NCI-H345 (cell line): Measurements from ENCODE around the gene FHAD1.
"Not testable (repeated sequence)": the region's sequence is repeated elsewhere in the genome, so short reads cannot be mapped to it uniquely, and the experiment has no call there.

Experiments
- DNase-seq: peaks from one replicate; lab custom pipeline; 2025; lab: John Stamatoyannopoulos, UW

FHAD1 gene

DNA sequence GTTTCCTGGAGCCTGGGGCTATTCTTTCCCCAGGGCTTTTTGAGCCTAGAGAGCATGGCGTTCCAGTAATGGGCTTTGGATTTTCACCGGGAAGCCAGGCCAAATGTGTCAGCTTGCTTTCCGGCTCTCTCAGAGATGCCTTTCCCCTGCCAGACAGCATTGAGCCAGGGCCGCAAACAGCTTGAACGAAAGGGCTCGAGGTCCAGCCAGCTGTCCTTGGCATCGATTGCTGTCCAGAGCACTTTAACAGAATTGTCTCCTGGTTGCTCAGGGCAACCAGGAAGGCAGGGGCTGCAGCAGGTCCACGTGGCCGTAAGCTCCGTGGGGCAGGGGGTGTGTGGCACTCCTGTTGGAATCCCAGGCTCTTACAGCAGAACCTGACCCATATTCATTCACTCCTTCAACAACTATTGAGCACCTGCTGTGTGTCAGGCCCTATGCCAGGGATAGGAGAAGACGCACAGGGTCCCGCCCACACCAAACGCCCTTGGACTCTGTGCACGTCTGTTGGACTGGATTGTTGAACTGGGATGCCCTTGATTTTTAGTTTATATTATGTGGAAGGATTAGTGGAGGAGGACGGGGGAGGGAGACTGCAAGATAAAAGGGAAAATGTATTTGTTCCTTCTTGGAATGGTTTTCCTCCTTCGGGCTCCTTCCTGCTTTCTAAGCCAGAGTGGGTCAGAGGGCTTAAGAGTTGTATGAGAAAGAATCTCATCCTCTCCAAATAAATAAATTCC, 123.9 kb downstream of the FHAD1 start:
- DNase-seq, result no peak

DNA sequence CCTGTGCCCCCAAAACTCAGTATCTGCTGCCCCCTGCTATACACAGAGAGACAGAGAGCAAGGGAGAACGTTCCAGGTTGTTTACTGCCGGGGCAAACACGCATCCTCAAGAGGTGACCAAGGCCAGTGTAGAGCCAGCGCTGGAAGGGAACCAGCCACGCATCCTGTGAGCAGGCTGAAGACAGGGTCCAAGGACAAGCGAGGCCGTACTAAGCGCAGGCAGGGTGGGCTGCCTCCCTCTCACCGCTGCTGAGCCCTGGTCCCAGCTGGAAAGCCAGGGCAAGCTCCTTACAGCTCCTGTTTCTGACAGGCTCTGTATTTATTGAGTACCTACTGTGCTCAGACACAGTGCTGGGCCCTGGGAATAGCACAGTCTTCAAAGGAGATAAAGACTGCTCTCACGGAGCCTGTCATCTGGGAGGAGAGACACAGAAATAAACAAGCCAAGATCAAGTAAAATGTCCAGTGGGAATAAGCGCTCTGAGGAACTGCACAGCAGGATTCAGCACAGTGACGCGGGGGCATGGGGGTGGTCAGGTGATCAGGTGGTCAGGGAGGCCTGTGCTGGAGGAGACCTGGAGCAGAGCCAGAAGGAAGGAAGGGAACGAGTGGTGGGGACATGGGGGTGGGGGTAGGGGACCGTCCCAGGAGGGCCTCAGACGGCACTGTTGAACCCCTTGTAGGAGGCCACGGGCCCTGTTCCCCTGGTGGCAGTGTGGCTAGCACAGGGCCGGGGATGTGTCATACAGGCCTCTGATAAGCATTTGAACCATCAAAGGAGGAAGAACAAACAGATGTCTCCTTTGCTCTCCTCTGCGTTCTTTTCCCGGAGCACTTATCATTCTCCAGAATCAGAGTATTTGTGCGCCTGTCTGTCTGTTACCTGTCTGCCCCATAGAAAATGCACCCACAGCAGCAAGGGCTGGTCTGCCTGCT, 124.9 kb downstream of the FHAD1 start:
- no peak for DNase-seq

DNA sequence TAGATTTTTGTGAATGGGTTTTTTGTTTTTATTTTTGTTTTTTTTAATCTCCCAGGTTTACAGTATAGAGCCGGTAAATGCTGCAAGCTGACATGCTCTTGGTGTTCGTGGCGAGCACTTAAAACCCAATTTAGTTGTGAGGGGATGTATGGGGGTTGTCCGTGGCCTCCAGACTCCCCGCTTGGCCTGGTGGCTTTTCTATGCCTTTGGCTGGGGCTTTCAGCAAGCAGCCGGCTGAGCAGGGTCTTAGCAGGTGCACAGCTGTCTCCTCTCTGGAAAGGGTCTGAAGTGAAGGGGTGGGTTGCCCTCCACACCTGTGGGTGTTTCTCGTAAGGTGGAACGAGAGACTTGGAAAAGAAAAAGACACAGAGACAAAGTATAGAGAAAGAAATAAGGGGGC, 131.7 kb downstream of the FHAD1 start:
- no peak for DNase-seq

DNA sequence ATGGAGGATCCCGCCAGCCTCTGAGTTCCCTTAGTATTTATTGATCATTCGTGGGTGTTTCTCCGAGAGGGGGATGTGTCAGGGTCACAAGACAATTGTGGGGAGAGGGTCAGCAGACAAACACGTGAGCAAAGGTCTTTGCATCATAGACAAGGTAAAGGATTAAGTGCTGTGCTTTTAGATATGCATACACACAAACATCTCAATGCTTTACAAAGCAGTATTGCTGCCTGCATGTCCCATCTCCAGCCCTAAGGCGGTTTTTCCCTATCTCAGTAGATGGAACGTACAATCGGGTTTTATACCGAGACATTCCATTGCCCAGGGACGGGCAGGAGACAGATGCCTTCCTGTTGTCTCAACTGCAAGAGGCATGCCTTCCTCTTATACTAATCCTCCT, 132.1 kb downstream of the FHAD1 start:
- DNase-seq, result not testable (repeated sequence)

DNA sequence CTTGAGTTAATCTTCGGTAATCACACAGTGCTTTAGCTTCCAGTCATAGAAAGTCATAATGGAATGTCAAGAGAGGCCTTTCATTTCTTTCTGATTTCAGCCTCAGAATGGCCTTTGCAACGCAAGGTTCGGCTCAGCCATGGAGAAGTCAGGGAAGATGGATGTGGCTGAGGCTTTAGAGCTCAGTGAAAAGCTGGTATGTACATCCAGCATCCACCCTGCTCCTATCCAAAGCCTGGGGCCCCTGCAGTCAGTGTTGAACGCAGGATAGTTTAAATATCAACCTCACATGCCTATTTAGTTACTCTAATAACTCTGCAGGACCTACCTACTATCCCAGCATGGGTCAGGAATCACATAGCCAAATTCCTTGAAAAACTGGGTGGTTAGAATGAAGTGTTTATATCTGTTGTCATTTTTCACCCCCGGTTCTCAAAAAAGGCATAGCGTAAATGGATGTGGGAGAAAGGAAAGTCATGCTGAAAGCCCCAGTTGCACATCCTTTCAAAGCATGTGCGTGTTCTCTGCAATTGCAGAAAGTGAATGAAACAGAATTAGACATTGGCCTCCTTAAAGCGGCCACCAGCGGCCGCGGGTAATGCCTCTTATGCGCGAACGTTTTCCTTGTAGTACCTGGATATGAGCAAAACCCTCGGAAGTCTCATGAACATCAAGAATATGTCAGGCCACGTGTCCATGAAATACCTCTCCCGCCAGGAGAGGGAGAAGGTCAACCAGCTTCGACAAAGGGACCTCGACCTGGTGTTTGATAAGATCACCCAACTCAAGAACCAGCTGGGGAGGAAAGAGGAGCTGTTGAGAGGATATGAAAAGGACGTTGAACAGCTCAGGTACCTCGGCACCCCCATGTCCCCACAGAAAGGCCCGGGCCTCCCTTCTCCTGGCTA, 133.8 kb downstream of the FHAD1 start:
- DNase-seq, result no peak

DNA sequence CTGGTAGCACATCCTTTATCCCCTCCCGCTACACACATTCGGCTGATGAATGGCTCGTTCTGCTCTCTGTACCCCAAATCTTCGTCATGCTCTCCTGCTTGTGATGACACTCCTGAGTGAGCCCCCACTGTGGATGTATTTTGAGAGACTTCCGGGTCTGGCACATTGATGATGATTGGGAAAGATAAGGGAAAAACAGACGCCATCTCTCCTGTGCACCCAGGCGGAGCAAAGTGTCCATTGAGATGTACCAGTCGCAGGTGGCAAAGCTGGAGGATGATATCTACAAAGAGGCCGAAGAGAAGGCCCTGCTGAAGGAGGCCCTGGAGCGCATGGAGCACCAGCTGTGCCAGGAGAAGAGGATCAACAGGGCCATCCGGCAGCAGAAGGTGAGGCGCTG, 134.8 kb downstream of the FHAD1 start:
- peak; percentile 22 for DNase-seq

DNA sequence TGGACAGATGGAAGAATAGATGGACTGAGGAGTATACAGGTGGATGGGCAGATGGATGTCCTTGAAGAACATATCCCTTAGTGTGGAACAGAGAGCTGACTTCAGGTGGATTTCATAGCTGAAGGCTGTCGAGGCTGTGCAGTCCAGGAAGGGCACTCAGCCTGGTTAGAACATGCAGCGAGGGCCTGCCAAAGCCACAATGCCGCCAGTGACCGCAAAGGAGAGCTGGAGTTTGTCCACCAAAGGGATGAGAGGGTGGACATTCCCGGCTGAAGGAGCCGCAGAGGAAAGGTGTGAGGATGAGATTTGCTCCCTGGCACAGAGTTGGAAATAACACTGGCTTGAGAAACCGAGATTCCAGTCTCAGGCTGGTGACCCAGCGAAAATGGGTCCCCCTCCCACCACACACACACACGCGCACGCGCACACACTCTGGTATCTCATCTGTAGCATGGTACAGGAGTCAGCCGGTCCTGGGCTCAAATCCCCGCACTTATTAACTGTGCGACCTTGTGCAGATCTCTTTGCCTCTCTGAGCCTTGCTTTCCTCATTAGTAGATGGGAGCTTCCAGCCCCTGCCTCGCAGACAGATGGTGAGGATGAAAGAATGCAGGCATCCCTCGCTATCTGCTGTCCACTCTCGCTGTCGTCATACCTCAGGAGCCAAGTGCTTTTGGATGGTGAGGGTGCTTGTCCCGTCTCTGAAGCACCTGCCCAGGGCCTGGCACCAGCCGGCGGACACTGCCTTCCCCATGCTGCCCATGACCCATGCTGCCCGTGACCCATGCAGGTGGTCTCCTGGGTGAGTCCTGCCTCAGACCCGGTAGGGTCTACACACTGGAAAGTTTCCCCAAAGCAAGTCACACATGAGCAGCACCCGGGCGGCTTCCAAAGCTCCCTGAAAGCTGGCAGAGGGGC, 135.8 kb downstream of the FHAD1 start:
- no peak for DNase-seq

DNA sequence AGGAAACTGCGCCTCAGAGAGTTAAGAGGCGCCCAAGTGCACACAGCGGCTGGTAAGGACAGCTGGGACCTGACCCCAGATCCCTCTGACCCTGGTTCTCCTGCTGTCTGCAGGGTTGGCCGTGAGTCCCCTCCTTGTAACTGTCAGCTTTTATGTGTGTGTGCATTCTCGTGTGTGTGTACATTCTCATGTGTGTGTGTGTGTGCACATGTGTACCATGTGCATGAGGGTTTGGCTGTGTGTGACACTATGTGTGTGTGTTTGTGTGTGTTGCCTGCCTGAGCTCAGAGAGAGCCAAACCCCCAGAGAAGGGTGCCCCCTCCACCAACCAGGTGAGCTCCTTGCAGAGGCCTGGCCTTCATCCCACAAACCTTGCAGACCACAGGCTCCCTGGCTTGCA, 136.8 kb downstream of the FHAD1 start:
- DNase-seq, result no peak

DNA sequence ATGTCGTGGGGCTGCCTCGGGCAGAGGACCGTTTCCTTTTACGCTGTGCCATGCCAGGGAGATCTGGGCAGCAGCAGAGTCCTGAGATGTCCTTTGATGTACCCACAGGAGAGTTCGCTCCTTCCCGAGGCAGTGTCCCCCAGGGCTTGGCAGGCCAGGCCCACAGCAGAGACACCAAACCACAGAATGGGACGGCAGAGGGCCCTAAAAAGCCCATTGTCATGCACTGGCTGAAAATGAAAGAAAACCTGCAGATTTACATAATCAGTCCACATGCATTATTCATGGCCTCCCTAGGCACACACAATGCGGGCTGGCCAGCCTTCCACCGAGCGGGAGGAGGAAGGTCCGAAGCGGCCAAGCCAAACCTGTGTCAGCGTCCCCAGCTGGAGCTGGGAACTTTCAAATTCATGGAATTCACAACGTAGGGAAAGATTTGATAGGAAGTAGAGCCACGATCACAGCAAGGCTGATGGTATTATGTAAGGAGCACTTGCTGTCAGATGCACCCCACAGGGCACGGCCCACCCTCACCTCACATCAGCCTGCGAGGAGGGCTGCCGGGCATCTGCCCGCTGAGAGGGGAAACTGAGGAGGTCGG, 137.4 kb downstream of the FHAD1 start:
- DNase-seq, result no peak

DNA sequence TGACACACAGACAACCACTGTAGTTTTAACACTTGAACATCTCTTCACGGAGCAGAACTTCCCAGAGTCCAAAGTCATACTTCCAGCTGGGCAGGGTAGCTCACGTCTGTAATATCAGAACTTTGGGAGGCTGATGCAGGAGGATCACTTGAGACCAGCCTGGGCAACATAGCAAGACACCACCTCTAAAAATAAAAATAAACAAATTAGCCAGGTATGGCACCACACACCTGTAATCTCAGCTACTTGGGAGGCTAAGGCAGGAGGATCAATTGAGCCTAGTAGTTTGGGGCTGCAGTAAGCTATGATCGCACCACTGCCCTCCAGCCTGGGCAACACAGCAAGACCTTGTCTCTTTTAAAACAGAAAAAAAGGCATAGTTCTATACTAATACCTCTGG, 138.4 kb downstream of the FHAD1 start:
- no peak for DNase-seq

DNA sequence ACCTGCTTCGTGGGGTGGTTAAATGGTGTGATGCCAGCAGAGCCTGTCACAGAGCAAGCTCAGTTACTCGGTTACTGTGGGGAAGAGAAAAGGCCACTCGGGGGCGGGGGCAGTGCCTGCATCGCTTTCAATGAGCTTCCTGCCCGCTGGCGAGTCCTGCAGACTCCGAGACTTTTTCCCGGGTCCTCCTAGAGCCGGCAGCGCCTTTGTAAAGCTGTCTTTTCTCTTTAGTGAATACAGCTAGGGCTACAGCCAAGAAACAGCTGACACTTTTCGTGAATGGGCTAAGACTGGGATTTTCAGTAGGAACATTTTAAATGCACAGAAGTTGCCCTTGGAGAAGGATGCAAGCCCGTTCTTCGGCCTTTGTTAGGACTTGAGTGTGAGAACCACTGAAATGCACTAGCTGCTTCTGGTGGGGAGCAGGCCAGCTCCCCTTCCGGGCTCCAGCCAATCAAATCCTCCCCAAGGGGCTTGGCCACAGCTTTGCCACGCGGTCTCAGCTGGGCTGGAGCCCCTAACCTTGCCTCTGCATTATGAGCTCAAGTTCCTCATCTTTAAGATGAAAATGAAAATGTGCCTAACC, 139.2 kb downstream of the FHAD1 start:
- no peak for DNase-seq

DNA sequence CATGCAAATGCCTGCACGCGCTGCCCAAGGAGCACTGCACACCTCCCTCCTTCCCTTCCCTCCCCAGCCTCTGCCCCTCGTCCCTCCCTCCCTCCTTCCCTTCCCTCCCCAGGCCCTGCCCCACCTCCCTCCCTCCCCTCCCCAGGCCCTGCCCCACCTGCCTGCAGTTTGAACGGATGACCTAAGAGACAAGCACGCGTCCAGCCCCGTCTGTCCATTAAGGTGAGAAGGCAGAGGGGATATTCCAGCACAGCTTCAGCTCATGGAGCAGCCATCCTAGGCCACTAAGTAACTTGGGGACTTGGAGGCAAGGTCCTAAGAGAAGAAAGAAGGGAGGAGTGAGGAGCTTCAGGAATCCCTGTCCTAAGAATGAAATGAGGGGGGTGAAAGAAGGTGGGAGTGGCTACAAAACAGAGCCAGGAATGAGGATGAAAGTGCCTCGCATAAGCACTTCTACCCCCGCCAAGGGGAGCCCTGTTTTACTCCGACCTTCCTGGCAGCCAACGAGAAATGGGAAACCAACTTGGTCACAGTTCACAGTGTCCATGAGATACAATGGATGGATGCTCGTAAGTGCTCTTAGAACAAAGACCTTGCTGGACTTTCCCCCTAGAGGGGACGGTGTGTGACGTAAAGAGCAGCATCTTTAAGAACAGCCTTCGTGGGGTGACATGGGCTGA, 141.3 kb downstream of the FHAD1 start:
- DNase-seq, result no peak

DNA sequence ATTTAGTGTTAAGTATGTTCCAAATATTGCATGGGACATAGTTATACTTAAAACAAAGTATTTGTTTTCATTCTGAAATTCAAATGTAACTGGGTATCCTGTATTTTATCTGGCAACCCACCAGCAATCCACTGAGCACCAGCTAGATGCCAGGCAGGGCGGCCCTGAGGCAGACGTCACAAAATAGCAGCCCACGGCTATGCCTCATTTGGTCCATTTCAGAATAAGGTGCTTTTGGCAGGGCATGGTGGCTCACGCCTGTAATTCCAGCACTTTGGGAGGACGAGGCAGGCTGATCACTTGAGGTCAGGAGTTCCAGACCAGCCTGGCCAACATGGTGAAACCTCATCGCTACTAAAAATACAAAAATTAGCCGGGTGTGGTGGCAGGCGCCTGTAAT, 142.8 kb downstream of the FHAD1 start:
- DNase-seq, result not testable (repeated sequence)

DNA sequence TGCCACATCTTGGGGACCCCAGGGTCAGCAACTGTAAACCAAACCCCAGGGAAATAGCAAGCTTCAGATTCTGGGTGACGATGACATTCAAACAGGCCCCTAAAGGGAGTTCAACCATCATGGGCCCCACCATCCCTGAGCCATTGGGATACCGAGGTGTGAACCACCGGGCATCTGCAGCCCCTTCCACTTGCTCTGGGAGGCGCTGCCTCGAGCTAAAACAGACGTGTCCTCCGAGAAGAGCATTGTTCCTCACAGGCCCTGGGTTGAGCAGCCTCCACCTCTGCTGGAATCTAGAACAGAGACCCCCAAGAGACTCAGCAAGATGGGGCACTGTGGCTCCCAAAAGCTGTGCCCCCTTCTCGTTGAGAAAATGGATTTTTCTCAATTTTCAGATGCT, 143.6 kb downstream of the FHAD1 start:
- DNase-seq, result no peak

DNA sequence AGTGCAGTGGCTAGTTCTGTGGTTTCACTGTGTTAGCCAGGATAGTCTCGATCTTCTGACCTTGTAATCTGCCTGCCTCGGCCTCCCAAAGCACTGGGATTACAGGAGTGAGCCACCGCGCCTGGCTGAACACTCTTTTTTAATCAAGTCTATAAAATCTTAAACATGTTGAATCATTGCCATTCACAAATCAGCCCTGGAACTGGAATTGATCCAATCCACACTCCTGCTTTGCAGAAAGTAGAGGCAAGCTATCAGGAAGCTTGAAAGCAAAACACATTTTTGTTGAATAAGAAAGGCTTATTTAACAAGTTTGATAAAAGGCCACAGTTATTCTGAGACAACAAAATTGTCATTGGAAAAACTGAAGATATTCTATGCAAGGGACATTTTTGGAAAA, 144.3 kb downstream of the FHAD1 start:
- no peak for DNase-seq

DNA sequence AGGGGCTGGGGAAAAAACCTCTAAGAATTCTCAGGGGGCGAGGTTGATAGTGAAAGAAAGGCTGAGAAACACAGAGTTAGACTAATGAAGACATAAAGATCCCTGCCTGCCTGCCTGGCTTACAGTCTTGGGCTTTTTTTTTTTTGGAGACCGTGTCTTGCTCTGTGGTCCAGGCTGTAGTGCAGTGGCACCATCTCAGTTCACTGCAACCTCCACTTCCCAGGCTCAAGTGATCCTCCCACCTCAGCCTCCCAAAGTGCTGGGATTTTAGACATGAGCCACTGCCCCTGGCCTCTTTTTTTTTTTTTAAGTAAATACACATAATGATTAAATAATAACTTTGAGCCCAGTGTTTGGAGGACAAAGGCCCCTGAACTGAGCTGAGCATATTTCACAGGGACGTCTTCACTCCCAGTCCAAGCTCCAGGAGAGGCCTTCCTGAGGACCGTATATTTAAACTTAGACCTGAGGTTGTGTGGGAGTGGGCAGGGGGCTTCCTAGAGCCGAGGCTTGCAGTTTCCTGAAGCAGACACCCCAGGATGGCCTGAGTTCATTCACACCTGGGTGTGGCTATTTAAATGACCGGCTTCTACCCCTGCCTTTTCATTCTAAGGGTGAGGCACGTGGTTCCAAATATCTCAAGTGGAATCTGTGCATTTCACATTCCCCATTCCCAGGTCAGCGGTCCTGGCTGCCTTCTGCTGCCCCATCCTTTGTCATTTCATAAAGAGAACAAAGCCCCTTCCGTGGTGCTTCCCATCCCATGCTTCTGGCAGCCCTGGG, 146.6 kb downstream of the FHAD1 start:
- no peak for DNase-seq

DNA sequence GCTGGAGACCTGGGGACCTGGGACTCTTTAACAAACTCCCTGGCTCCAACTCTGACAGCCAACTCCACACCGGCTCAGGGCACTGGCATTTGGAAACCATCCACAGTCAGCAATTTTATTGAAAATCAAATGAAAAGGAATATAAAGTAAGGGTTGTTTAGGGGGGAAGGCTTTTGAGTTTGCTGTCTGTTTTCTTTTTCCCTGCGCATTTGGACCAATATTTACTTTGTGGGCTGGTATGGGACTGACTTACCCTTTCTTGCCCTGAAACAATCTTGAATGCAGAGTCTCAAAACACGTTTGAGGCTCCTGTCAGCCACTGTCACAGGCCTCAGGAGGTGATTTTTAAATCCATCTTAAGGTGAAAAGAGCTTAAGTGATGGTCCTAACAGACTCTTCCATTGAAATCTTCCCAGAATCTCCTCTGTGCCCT, 147.3 kb downstream of the FHAD1 start:
- DNase-seq, result no peak

DNA sequence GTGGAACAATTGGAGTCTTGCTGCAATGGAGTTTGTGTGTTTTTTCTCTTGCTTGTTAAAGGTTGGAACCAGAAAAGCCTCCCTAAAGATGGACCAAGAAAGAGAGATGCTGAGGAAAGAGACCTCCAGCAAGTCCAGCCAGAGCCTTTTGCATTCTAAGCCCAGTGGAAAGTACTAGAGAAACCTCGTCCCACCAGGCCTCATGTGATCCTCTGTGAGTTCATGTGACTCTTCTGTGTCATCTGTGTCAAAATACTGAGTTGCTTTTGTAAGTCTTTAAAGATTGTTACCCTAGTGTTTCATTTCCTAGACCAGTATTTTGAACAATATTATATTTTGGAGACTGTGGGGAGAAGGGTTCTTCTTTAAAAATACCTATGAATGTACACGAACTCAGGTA, 150.2 kb downstream of the FHAD1 start:
- DNase-seq, result no peak

DNA sequence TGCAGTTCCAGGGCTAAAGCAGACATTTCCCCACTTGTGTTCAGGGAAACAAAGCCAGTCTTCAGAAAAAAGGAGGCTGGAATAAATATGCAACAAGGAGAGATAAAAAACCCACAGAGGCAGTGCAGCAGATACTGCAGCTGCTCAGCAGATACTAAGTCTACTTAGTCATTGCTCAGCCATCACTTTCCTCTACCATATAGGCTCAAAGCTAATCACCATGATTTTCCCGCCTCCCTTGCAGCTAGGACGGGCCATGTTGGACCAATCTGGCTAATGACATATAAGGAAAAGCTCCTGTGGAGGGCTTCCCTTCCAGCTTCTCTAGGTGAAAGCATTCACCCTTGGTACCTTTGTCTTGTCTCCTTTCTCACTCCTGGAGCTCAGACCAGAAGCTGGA, 152.7 kb downstream of the FHAD1 start:
- no peak for DNase-seq
